Measurements from ENCODE around the gene SYT15.
A peak's percentile ranks its signal among the peaks of the same experiment; 100 is the strongest.
"Not testable (repeated sequence)": the region's sequence is repeated elsewhere in the genome, so short reads cannot be mapped to it uniquely, and the experiment has no call there.

SYT15 gene

DNA sequence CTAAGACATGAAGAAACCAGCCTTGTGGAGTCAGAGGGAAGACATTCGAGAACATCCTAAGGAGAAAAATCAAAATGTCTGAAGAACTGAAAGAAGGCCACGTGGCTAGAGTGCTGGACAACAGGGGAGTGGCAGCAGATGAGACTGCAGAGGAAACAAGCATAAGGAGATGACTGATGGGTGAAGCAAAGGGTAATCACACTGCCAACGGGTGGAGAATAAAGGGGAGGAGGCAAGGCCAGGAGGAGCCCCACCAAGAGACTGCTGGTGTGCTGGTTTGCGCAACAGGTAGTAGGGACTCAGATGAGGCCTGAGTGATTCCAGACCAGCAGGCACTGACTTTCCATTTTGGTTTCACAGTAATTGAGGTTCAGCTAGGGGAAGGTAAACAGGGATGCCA lies 38.2 kb downstream of the SYT15 start:
- H3K4me3 ChIP-seq (ENCODE audit: low read length); H3K9me3 ChIP-seq (replicated peaks; ENCODE audit: insufficient read depth, low read length); H2AFZ ChIP-seq (ENCODE audit: low read length); H3K27ac ChIP-seq (ENCODE audit: low read length); H3K4me2 ChIP-seq (ENCODE audit: low read depth, low read length); H3K36me3 ChIP-seq (replicated peaks; ENCODE audit: insufficient read depth, low read length); H3K4me1 ChIP-seq (ENCODE audit: low read length); H4K20me1 ChIP-seq (ENCODE audit: insufficient read depth, low read length); H3K79me2 ChIP-seq (ENCODE audit: low read length); H3K27me3 ChIP-seq (replicated peaks; ENCODE audit: insufficient read depth, low read length); H3K9me2 ChIP-seq (replicated peaks; ENCODE audit: insufficient read depth, low read length); H3K9ac ChIP-seq (ENCODE audit: low read length); H3F3A ChIP-seq (ENCODE audit: insufficient read depth, low read length): not testable (repeated sequence)
- DNase-seq: peak; percentile 2

- H3K79me2 ChIP-seq (ENCODE audit: low read length); H3K4me3 ChIP-seq (ENCODE audit: low read length); H2AFZ ChIP-seq (ENCODE audit: low read length): not testable (repeated sequence)
Observed at GRCh38 chr10:46617913-46618312, 39.0 kb downstream of the SYT15 start.

GRCh38 chr10:46623899-46624654 lies 45.1 kb downstream of the SYT15 start:
- H3K27ac ChIP-seq (ENCODE audit: low read length); H3K4me1 ChIP-seq (ENCODE audit: low read length); H3F3A ChIP-seq (ENCODE audit: insufficient read depth, low read length); H3K4me3 ChIP-seq (ENCODE audit: low read length); H3K27me3 ChIP-seq (replicated peaks; ENCODE audit: insufficient read depth, low read length); H3K9me2 ChIP-seq (replicated peaks; ENCODE audit: insufficient read depth, low read length); H3K4me2 ChIP-seq (ENCODE audit: low read depth, low read length); H3K36me3 ChIP-seq (replicated peaks; ENCODE audit: insufficient read depth, low read length); H3K9me3 ChIP-seq (replicated peaks; ENCODE audit: insufficient read depth, low read length); H3K79me2 ChIP-seq (ENCODE audit: low read length); DNase-seq; H3K9ac ChIP-seq (ENCODE audit: low read length); H2AFZ ChIP-seq (ENCODE audit: low read length); H4K20me1 ChIP-seq (ENCODE audit: insufficient read depth, low read length): not testable (repeated sequence)

More at GRCh38 chr10:46617913-46618312, 39.0 kb downstream of the SYT15 start:
- not testable (repeated sequence) for H3K4me2 ChIP-seq (ENCODE audit: low read depth, low read length); H3K9ac ChIP-seq (ENCODE audit: low read length); H3K4me1 ChIP-seq (ENCODE audit: low read length); H3K9me3 ChIP-seq (replicated peaks; ENCODE audit: insufficient read depth, low read length); H3K27me3 ChIP-seq (replicated peaks; ENCODE audit: insufficient read depth, low read length); H3K36me3 ChIP-seq (replicated peaks; ENCODE audit: insufficient read depth, low read length); H3K27ac ChIP-seq (ENCODE audit: low read length); H4K20me1 ChIP-seq (ENCODE audit: insufficient read depth, low read length); H3K9me2 ChIP-seq (replicated peaks; ENCODE audit: insufficient read depth, low read length); DNase-seq; H3F3A ChIP-seq (ENCODE audit: insufficient read depth, low read length)

DNA sequence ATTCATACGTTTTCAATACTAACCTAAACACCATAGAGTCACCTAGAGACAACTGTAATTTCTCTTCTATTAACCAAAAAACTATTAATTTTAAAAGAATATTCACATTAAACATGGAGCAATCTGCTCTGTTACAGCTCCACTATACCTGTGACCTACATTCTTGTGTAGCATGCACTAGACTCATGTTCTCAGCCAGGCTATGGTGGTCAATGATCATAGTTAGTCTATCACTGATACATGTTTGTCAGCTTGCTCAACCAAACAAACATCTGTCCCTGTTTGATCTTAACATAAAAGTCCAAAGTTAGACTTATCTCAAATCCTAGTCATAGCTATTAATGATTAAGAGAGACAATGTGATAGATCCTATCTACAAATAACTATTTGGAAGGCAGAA lies 50.9 kb downstream of the SYT15 start:
- not testable (repeated sequence) for H3K36me3 ChIP-seq (replicated peaks; ENCODE audit: insufficient read depth, low read length); H3K27ac ChIP-seq (ENCODE audit: low read length); H3K9me2 ChIP-seq (replicated peaks; ENCODE audit: insufficient read depth, low read length); H3K4me1 ChIP-seq (ENCODE audit: low read length); H2AFZ ChIP-seq (ENCODE audit: low read length); H3K79me2 ChIP-seq (ENCODE audit: low read length); H4K20me1 ChIP-seq (ENCODE audit: insufficient read depth, low read length); H3F3A ChIP-seq (ENCODE audit: insufficient read depth, low read length); H3K27me3 ChIP-seq (replicated peaks; ENCODE audit: insufficient read depth, low read length); DNase-seq; H3K4me3 ChIP-seq (ENCODE audit: low read length); H3K4me2 ChIP-seq (ENCODE audit: low read depth, low read length); H3K9me3 ChIP-seq (replicated peaks; ENCODE audit: insufficient read depth, low read length); H3K9ac ChIP-seq (ENCODE audit: low read length)

DNA sequence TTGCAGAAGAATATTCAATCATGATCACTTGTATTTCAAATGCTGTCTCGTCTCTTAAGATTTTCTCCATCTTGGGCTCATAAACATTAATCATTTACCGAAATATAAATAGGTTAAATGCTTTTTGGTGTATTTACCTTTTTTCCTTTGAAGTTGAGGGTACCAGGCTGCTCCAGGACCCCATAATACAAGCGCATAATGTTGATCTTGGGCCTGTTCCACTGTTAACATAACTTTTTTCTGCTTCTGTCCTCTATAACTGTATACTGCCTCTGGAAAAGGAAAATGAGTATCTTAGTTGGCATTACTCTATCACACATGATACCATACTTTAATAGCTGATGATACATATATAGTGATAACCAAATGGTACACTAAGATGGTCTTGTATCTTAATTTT lies 51.9 kb downstream of the SYT15 start:
- not testable (repeated sequence) for H3K9ac ChIP-seq (ENCODE audit: low read length); H3K27ac ChIP-seq (ENCODE audit: low read length); H3K4me2 ChIP-seq (ENCODE audit: low read depth, low read length); H2AFZ ChIP-seq (ENCODE audit: low read length); H3K36me3 ChIP-seq (replicated peaks; ENCODE audit: insufficient read depth, low read length); H3K27me3 ChIP-seq (replicated peaks; ENCODE audit: insufficient read depth, low read length); H3K4me3 ChIP-seq (ENCODE audit: low read length); H4K20me1 ChIP-seq (ENCODE audit: insufficient read depth, low read length); H3K4me1 ChIP-seq (ENCODE audit: low read length); DNase-seq; H3F3A ChIP-seq (ENCODE audit: insufficient read depth, low read length); H3K79me2 ChIP-seq (ENCODE audit: low read length); H3K9me3 ChIP-seq (replicated peaks; ENCODE audit: insufficient read depth, low read length); H3K9me2 ChIP-seq (replicated peaks; ENCODE audit: insufficient read depth, low read length)

DNA sequence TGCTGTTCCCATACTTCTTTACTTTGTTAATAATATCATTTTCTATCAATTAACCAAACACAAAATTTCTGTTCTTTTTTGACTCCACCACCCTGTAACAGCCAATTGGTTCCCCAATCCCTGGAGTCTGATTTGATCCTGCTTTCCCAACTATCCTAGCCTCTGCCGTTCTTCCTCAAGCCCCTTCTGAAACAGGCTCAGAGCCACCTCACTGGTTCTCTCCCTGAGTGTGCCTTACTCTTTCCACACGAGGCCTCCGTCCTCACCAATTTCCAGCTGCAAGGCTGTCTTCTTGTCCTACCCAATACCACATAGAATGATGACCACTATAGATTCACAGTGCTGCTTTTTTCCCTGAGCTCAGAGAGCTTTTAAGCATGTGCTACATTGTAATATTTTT lies 52.8 kb downstream of the SYT15 start:
- not testable (repeated sequence) for H2AFZ ChIP-seq (ENCODE audit: low read length); H3K27me3 ChIP-seq (replicated peaks; ENCODE audit: insufficient read depth, low read length); DNase-seq; H3K79me2 ChIP-seq (ENCODE audit: low read length); H3K4me2 ChIP-seq (ENCODE audit: low read depth, low read length); H4K20me1 ChIP-seq (ENCODE audit: insufficient read depth, low read length); H3K9ac ChIP-seq (ENCODE audit: low read length); H3K4me3 ChIP-seq (ENCODE audit: low read length); H3K9me2 ChIP-seq (replicated peaks; ENCODE audit: insufficient read depth, low read length); H3K27ac ChIP-seq (ENCODE audit: low read length); H3K36me3 ChIP-seq (replicated peaks; ENCODE audit: insufficient read depth, low read length); H3K9me3 ChIP-seq (replicated peaks; ENCODE audit: insufficient read depth, low read length); H3K4me1 ChIP-seq (ENCODE audit: low read length); H3F3A ChIP-seq (ENCODE audit: insufficient read depth, low read length)

DNA sequence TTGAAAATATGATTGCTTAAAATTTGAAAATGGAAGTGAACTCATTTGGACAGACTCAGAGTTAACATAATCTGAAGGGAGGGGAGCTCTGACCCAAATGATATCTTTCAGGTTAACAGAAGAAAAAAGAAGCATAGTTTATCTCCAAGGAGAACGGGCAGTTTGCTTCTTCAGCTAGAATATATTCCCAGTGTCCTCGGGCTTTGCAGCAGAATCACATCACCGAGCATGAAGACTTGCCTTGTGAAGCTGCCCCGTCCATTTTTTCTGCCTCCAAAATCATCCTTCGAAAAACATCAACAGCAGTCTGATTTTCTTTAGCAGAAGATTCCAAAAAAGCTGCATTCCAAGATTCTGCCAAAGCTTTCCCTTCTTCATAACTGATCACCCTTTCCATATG lies 55.8 kb downstream of the SYT15 start:
- H3K27me3 ChIP-seq (replicated peaks; ENCODE audit: insufficient read depth, low read length); H3K27ac ChIP-seq (ENCODE audit: low read length); H3F3A ChIP-seq (ENCODE audit: insufficient read depth, low read length); H3K36me3 ChIP-seq (replicated peaks; ENCODE audit: insufficient read depth, low read length); DNase-seq; H3K9me2 ChIP-seq (replicated peaks; ENCODE audit: insufficient read depth, low read length); H2AFZ ChIP-seq (ENCODE audit: low read length); H3K4me1 ChIP-seq (ENCODE audit: low read length); H4K20me1 ChIP-seq (ENCODE audit: insufficient read depth, low read length); H3K9ac ChIP-seq (ENCODE audit: low read length); H3K9me3 ChIP-seq (replicated peaks; ENCODE audit: insufficient read depth, low read length); H3K4me3 ChIP-seq (ENCODE audit: low read length); H3K4me2 ChIP-seq (ENCODE audit: low read depth, low read length); H3K79me2 ChIP-seq (ENCODE audit: low read length): not testable (repeated sequence)

DNA sequence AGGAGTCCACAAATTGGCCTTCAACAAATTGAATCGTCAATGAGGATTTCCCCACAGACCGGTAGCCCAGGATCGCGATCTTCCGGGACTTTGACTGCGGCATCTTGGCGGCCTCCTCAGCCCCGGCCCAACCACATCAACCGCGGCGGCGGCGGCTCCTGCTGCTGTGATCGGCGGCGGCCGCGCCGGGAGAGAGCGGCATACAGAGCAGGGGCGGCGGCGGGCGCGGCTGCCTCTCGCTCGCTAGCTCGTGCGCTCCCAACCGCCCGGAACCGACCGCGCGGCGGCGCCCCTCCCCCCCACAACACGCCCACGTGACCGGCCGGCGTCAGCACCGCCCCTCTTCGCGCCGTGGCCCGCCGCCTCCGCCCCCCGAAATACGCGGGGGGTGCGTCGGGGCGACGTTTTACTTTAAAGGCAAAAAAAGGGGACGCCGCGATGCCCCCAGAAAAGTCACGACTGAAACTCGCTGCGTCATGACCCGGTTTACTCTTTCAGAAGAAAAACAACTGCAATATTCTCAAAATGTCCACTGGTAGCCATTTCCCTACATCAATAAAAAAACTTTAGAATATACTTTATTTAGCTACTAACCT lies 56.5 kb downstream of the SYT15 start:
- DNase-seq; H3K9ac ChIP-seq (ENCODE audit: low read length); H3K4me3 ChIP-seq (ENCODE audit: low read length): not testable (repeated sequence)

More for the DNA sequence above, 56.5 kb downstream of the SYT15 start:
- H3K27me3 ChIP-seq (replicated peaks; ENCODE audit: insufficient read depth, low read length); H3K27ac ChIP-seq (ENCODE audit: low read length); H3K4me1 ChIP-seq (ENCODE audit: low read length); H3K36me3 ChIP-seq (replicated peaks; ENCODE audit: insufficient read depth, low read length); H3K79me2 ChIP-seq (ENCODE audit: low read length); H2AFZ ChIP-seq (ENCODE audit: low read length); H3K9me2 ChIP-seq (replicated peaks; ENCODE audit: insufficient read depth, low read length); H3K4me2 ChIP-seq (ENCODE audit: low read depth, low read length); H4K20me1 ChIP-seq (ENCODE audit: insufficient read depth, low read length); H3F3A ChIP-seq (ENCODE audit: insufficient read depth, low read length); H3K9me3 ChIP-seq (replicated peaks; ENCODE audit: insufficient read depth, low read length): not testable (repeated sequence)

Data from MM.1S (cell line).